Activated T-cell treated with anti-CD3 and anti-CD28 coated beads for 4 hours (primary cell): Measurements from ENCODE around the gene PLOD3.

Experiments used
- DNase-seq: peaks from one replicate; pipeline ENCODE4 v3.0.0-alpha.2; 2020

The PLOD3 gene

GRCh38 chr7:101163279-101164070 is 53.9 kb downstream of the PLOD3 start:
- no peak for DNase-seq

- no peak for DNase-seq
Measured at GRCh38 chr7:101162551-101163278, 54.7 kb downstream of the PLOD3 start.

GRCh38 chr7:101161692-101162471 is 55.5 kb downstream of the PLOD3 start:
- no peak for DNase-seq

- DNase-seq, result no peak
Measured at GRCh38 chr7:101160910-101161309, 56.5 kb downstream of the PLOD3 start.

- DNase-seq, result no peak
Measured at GRCh38 chr7:101159696-101160674, 57.4 kb downstream of the PLOD3 start.

- no peak for DNase-seq
Measured at GRCh38 chr7:101156866-101157589, 60.4 kb downstream of the PLOD3 start.

GRCh38 chr7:101156277-101156676 is 61.1 kb downstream of the PLOD3 start:
- DNase-seq, result no peak
